Mucosa of stomach (tissue), 1 donor: Measurements from ENCODE around the gene SLC35G2.
"Not testable (repeated sequence)": the region's sequence is repeated elsewhere in the genome, so short reads cannot be mapped to it uniquely, and the experiment has no call there.

ENCODE experiments used
- H3K27me3 ChIP-seq: one replicate; pipeline ENCODE4 v1.7.0; 2013; ENCODE audit warnings: mild to moderate bottlenecking, low read length; ENCODE audit not compliant: control insufficient read depth, insufficient read depth
- H3K36me3 ChIP-seq: one replicate; pipeline ENCODE4 v1.7.0; 2013; ENCODE audit warnings: low read length; ENCODE audit not compliant: control insufficient read depth, insufficient read depth
- H3K4me1 ChIP-seq: one replicate; pipeline ENCODE4 v1.7.0; 2013; ENCODE audit warnings: mild to moderate bottlenecking, low read length; ENCODE audit not compliant: control insufficient read depth, insufficient read depth
- H3K4me3 ChIP-seq: one replicate; pipeline ENCODE4 v1.7.0; 2013; ENCODE audit warnings: low read length
- H3K9ac ChIP-seq: one replicate; pipeline ENCODE4 v1.7.0; 2013; ENCODE audit warnings: mild to moderate bottlenecking, low read length, moderate library complexity
- H3K9me3 ChIP-seq: one replicate; pipeline ENCODE4 v1.7.0; 2013; ENCODE audit warnings: mild to moderate bottlenecking, low read length, moderate library complexity; ENCODE audit not compliant: control insufficient read depth
- donor health status: Pancreatic carcinoma.

The SLC35G2 gene

GRCh38 chr3:136862617-136863322 lies 43.8 kb downstream of the SLC35G2 start:
- Histone ChIP-seq H3K36me3 (no peaks in the 10 kb centered on the region), H3K4me3 (peak overlapping the region; percentile 99), H3K27me3 (no peaks in the 10 kb centered on the region), H3K9ac (peak overlapping the region; percentile 94), H3K9me3 (no peaks in the 10 kb centered on the region), H3K4me1 (no peaks in the 10 kb centered on the region)

GRCh38 chr3:136869282-136869681 lies 50.4 kb downstream of the SLC35G2 start:
- H3K36me3 ChIP-seq: no peaks in the 10 kb centered on the region
- no peak overlapping the region for H3K4me3 ChIP-seq
- no peak overlapping the region for H3K9ac ChIP-seq
- H3K27me3 ChIP-seq: no peaks in the 10 kb centered on the region
- no peaks in the 10 kb centered on the region for H3K4me1 ChIP-seq
- no peaks in the 10 kb centered on the region for H3K9me3 ChIP-seq

- H3K4me3 ChIP-seq, H3K4me1 ChIP-seq, H3K27me3 ChIP-seq, H3K36me3 ChIP-seq, H3K9ac ChIP-seq, H3K9me3 ChIP-seq: not testable (repeated sequence)
Measured at GRCh38 chr3:136872258-136872657, 53.3 kb downstream of the SLC35G2 start.

- H3K4me3 ChIP-seq, H3K4me1 ChIP-seq, H3K27me3 ChIP-seq, H3K9ac ChIP-seq, H3K9me3 ChIP-seq, H3K36me3 ChIP-seq: not testable (repeated sequence)
Measured at GRCh38 chr3:136879510-136879909, 60.6 kb downstream of the SLC35G2 start.

- no peaks in the 10 kb centered on the region for H3K9me3 ChIP-seq
- no peak overlapping the region for H3K4me3 ChIP-seq
- no peaks in the 10 kb centered on the region for H3K36me3 ChIP-seq
- H3K27me3 ChIP-seq: no peaks in the 10 kb centered on the region
- no peaks in the 10 kb centered on the region for H3K4me1 ChIP-seq
- H3K9ac ChIP-seq: no peak overlapping the region
Measured at GRCh38 chr3:136882571-136882970, 63.6 kb downstream of the SLC35G2 start.

GRCh38 chr3:136883967-136884720 lies 65.2 kb downstream of the SLC35G2 start:
- Histone ChIP-seq H3K9ac (no peak overlapping the region), H3K9me3 (no peaks in the 10 kb centered on the region), H3K4me1 (no peaks in the 10 kb centered on the region), H3K27me3 (no peaks in the 10 kb centered on the region), H3K36me3 (no peaks in the 10 kb centered on the region), H3K4me3 (no peak overlapping the region)

GRCh38 chr3:136885357-136886213 lies 66.7 kb downstream of the SLC35G2 start:
- Histone ChIP-seq H3K9ac (no peak overlapping the region), H3K36me3 (no peaks in the 10 kb centered on the region), H3K4me3 (no peak overlapping the region)

GRCh38 chr3:136889947-136890346 lies 71.0 kb downstream of the SLC35G2 start:
- Histone ChIP-seq H3K9ac (no peak overlapping the region), H3K4me1 (peaks cover 12% of the 10 kb centered on the region), H3K27me3 (no peaks in the 10 kb centered on the region), H3K36me3 (no peaks in the 10 kb centered on the region), H3K4me3 (no peak overlapping the region), H3K9me3 (no peaks in the 10 kb centered on the region)

More at GRCh38 chr3:136885357-136886213, 66.7 kb downstream of the SLC35G2 start:
- Histone ChIP-seq H3K27me3 (no peaks in the 10 kb centered on the region), H3K4me1 (no peaks in the 10 kb centered on the region), H3K9me3 (no peaks in the 10 kb centered on the region)

- Histone ChIP-seq H3K36me3 (no peaks in the 10 kb centered on the region), H3K9ac (no peak overlapping the region), H3K9me3 (no peaks in the 10 kb centered on the region), H3K27me3 (no peaks in the 10 kb centered on the region), H3K4me3 (no peak overlapping the region), H3K4me1 (peaks cover 12% of the 10 kb centered on the region)
Measured at GRCh38 chr3:136891934-136892855, 73.3 kb downstream of the SLC35G2 start.

- no peak overlapping the region for H3K9ac ChIP-seq
- H3K9me3 ChIP-seq: no peaks in the 10 kb centered on the region
- H3K4me3 ChIP-seq: no peak overlapping the region
- peaks cover 12% of the 10 kb centered on the region for H3K4me1 ChIP-seq
- no peaks in the 10 kb centered on the region for H3K36me3 ChIP-seq
- no peaks in the 10 kb centered on the region for H3K27me3 ChIP-seq
Measured at GRCh38 chr3:136893848-136894443, 75.0 kb downstream of the SLC35G2 start.

GRCh38 chr3:136897171-136897570 lies 78.2 kb downstream of the SLC35G2 start:
- H3K4me1 ChIP-seq: peaks cover 12% of the 10 kb centered on the region
- H3K9ac ChIP-seq, H3K27me3 ChIP-seq, H3K9me3 ChIP-seq, H3K36me3 ChIP-seq, H3K4me3 ChIP-seq: not testable (repeated sequence)
